Endothelial cell of umbilical vein (primary cell): ENCODE measurements around the gene HTRA3.

Experiments used
- CTCF ChIP-seq, 2 donors: IDR thresholded peaks; 1 replicate in 1 of 2; 2 replicates in 1 of 2; pipeline ENCODE4 v1.5.1; 2011; ENCODE audit warnings: low read length in 2 of 2, mild to moderate bottlenecking in 2 of 2, moderate library complexity in 2 of 2, control low read depth in 1 of 2, inconsistent platforms in 1 of 2, low read depth in 1 of 2; ENCODE audit not compliant: insufficient read depth in 1 of 2; ENCODE audit errors: extremely low read depth in 1 of 2
- EZH2 ChIP-seq: IDR thresholded peaks from 2 replicates; pipeline ENCODE4 v1.6.1; 2012; ENCODE audit warnings: borderline replicate concordance, low read depth, mild to moderate bottlenecking, moderate library complexity, low read length, inconsistent platforms; ENCODE audit not compliant: severe bottlenecking
- FOS ChIP-seq: IDR thresholded peaks from 2 replicates; pipeline ENCODE4 v1.6.1; 2011; ENCODE audit warnings: mild to moderate bottlenecking, low read length, moderate library complexity, borderline replicate concordance; ENCODE audit not compliant: insufficient read depth
- MYC ChIP-seq: IDR thresholded peaks from one replicate; pipeline ENCODE4 v1.6.1; 2011; ENCODE audit warnings: mild to moderate bottlenecking, low read depth, low read length
- POLR2A ChIP-seq: IDR thresholded peaks from 2 replicates; pipeline ENCODE4 v1.6.1; 2012; ENCODE audit warnings: low read depth, mild to moderate bottlenecking, control low read depth, low read length
- POLR2AphosphoS5 ChIP-seq: IDR thresholded peaks from 2 replicates; pipeline ENCODE4 v1.6.1; 2012; ENCODE audit warnings: low read depth, mild to moderate bottlenecking, control low read depth, low read length, moderate library complexity; ENCODE audit not compliant: insufficient read depth

DNA sequence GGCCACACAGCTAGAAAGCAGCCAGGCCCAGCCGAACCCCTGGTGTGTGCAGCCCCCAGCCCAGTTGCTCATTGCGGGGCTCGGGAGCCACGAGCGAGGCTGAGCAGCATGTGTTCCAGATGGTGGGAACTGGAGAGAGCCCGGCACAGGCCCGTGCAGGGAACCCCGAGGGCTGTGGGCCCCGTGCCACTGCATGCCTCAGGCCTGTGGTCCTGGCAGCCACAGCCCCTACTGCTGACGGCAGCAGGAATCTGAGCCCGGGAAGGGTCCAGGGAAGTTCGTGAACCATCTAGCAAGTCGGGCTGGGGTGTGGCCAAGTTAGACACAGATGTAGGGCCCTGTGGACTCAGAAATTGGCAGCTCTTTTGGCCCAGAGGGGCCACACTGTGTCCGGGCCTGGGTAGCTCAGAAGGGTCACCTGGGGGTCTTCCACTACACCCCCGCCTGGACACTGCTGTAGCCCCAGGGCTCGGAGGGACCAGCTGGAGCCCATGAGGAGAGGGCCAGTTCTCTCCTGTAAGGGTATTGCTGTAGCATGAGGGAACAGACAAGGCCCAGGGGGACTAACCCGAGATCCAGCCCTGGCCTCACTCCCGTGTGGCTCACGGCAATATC, 12.1 kb downstream of the HTRA3 start:
- TF ChIP-seq POLR2A (no peak), CTCF (IDR thresholded peaks at IDR 0.05; ENCODE audit: extremely low read depth in 1 of 2, insufficient read depth in 1 of 2, low read depth in 1 of 2, low read length in 2 of 2) (no peak), MYC (no peak), POLR2AphosphoS5 (no peak), EZH2 (no peak), FOS (no peak)
